NB4 (cell line): ENCODE results near the gene OR2B3.

Source experiments
- POLR2A ChIP-seq: IDR thresholded peaks from 2 replicates; pipeline ENCODE4 v1.6.1; 2011; ENCODE audit warnings: mild to moderate bottlenecking; ENCODE audit not compliant: insufficient read length; ENCODE audit errors: extremely low read depth
- TF ChIP-seq, protein P1 (sequence below): IDR thresholded peaks from one replicate; pipeline ENCODE4 v1.5.1; 2012; ENCODE audit warnings: low read depth, low read length

GRCh38 chr6:29079203-29079602 lies 7.9 kb downstream of the OR2B3 start:
- TF ChIP-seq, protein P1, sequence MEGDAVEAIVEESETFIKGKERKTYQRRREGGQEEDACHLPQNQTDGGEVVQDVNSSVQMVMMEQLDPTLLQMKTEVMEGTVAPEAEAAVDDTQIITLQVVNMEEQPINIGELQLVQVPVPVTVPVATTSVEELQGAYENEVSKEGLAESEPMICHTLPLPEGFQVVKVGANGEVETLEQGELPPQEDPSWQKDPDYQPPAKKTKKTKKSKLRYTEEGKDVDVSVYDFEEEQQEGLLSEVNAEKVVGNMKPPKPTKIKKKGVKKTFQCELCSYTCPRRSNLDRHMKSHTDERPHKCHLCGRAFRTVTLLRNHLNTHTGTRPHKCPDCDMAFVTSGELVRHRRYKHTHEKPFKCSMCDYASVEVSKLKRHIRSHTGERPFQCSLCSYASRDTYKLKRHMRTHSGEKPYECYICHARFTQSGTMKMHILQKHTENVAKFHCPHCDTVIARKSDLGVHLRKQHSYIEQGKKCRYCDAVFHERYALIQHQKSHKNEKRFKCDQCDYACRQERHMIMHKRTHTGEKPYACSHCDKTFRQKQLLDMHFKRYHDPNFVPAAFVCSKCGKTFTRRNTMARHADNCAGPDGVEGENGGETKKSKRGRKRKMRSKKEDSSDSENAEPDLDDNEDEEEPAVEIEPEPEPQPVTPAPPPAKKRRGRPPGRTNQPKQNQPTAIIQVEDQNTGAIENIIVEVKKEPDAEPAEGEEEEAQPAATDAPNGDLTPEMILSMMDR, result no peak
- TF ChIP-seq POLR2A, result no peak
